ENCODE results near the gene COASY.

The COASY gene

DNA sequence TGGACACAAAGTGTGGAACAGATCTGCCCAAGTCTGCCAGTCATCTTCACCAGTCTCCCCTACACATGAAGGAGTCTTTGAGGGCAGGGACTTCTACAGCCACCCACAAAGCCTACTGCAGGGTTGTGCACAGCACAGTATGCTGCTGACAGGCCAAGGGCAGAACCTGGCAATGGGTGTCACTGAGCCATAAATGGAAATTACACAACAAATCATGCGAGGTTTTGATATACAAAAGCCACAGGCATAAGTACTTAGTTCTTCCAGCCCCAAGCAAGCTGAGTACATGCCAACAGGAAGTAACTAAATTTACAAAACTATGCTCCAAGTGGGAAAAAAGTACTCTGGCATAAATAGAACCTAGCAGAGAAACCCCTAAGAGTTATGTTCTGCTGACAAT lies 23.4 kb downstream of the COASY start:
- H3K36me3 ChIP-seq (ENCODE audit: insufficient read depth, low read depth, low read length) = peaks cover 82% of the 10 kb centered on the region
- no peaks in the 10 kb centered on the region for H3K27me3 ChIP-seq (ENCODE audit: insufficient read depth, low read length)
- H3K4me3 ChIP-seq (ENCODE audit: low read length) = no peak overlapping the region
- no peak overlapping the region for H3K9ac ChIP-seq (ENCODE audit: low read depth, low read length)
- H3K4me1 ChIP-seq (ENCODE audit: insufficient read depth, low read length) = no peaks in the 10 kb centered on the region
- H3K27ac ChIP-seq (ENCODE audit: low read length) = no peak overlapping the region
- no peaks in the 10 kb centered on the region for H3K9me3 ChIP-seq (ENCODE audit: insufficient read depth, low read depth, low read length)

DNA sequence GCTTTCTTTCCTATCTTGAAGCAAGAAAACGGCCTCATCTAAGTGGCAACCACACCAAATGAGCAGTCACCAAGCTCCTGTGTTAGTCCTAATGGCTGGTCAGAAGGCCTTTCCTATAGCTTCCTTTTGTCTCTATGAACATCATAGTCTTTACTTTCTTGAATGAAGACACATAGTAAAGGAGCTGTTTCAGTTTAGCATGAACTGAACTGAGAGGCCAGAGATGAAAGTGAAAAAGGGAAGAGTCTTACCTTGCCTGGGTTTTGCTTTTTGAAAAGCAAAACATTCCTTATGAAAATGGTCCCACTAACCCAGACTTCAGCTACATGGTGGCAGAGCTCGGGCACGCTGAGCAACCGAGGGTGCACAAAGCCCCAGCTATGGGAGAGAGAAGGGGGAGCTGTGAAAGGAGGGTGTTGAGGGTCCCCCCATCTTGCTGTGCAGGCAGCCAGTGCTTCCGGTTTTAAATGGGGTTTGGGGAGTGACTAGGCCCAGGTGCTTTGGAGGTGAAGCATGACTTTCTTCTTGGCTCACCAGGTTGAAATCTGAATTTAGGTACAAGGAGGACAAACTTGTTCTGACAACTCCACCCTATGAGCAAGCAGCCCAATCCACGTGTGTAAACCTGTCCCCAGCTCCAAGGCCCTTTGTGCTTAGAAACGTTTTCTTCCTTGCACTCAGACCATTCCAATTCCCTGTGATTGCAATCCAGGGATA lies 24.7 kb downstream of the COASY start:
- Histone ChIP-seq H3K9ac (ENCODE audit: low read depth, low read length) (no peak overlapping the region), H3K9me3 (ENCODE audit: insufficient read depth, low read depth, low read length) (no peaks in the 10 kb centered on the region), H3K27me3 (ENCODE audit: insufficient read depth, low read length) (no peaks in the 10 kb centered on the region), H3K4me3 (ENCODE audit: low read length) (no peak overlapping the region), H3K4me1 (ENCODE audit: insufficient read depth, low read length) (no peaks in the 10 kb centered on the region), H3K27ac (ENCODE audit: low read length) (no peak overlapping the region), H3K36me3 (ENCODE audit: insufficient read depth, low read depth, low read length) (peaks cover 83% of the 10 kb centered on the region)

DNA sequence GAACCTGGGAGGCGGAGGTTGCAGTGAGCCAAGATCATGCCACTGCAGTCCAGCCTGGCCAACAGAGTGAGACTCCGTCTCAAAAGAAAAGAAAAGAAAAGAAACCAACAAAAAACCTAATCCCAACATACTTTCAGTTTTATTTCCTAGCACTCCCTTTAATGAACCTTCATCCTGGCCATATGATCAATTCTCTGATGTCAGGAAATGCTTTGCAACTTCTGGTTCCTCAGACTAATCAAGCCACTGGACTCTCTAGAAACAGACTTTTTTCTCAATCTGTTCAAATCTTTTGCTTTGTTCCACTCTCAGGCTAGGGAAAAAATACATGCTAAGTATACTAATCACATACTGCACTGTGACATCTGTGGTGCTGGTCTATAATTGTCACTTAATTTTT lies 28.9 kb downstream of the COASY start:
- Histone ChIP-seq H3K9ac (ENCODE audit: low read depth, low read length) (no peak overlapping the region), H3K4me3 (ENCODE audit: low read length) (no peak overlapping the region), H3K4me1 (ENCODE audit: insufficient read depth, low read length) (no peaks in the 10 kb centered on the region), H3K9me3 (ENCODE audit: insufficient read depth, low read depth, low read length) (no peaks in the 10 kb centered on the region), H3K27ac (ENCODE audit: low read length) (no peak overlapping the region), H3K36me3 (ENCODE audit: insufficient read depth, low read depth, low read length) (peaks cover 43% of the 10 kb centered on the region), H3K27me3 (ENCODE audit: insufficient read depth, low read length) (no peaks in the 10 kb centered on the region)

DNA sequence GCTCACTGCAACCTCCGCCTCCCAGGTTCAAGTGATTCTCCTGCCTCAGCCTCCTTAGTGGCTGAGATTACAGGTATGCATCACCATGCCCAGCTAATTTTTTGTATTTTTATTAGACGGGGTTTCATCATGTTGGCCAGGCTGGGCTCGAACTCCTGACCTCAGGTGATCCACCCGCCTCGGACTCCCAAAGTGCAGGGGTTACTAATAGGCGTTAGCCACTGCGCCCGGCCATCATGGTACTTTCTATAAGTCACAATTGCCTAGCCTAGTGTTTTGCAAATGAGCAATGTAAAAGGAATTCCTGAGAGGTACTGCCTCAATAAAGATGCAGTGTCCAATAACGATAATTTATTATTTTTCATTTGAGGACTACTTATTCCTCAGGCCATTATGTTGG lies 29.5 kb downstream of the COASY start:
- H3K9me3 ChIP-seq (ENCODE audit: insufficient read depth, low read depth, low read length) = no peaks in the 10 kb centered on the region
- no peak overlapping the region for H3K27ac ChIP-seq (ENCODE audit: low read length)
- no peaks in the 10 kb centered on the region for H3K27me3 ChIP-seq (ENCODE audit: insufficient read depth, low read length)
- no peak overlapping the region for H3K4me3 ChIP-seq (ENCODE audit: low read length)
- no peak overlapping the region for H3K9ac ChIP-seq (ENCODE audit: low read depth, low read length)
- peaks cover 38% of the 10 kb centered on the region for H3K36me3 ChIP-seq (ENCODE audit: insufficient read depth, low read depth, low read length)
- H3K4me1 ChIP-seq (ENCODE audit: insufficient read depth, low read length) = no peaks in the 10 kb centered on the region

DNA sequence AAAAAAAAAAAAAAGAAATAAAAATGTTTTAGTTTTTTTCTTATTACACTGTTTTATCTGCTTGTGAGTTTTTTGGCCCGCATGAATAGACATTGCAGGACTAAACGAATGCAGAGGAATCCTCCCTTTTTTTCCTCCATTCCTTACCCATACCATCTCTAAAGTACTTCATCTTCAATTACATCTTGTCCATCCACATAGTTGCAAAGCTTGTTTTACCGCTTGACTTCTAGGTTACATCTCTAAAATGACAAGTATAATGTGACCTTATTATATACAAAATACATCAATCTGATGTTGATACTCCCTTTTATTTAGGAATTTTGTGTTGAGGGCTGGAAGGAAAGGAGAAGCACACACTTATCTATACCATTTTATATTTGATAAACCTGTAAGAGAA lies 34.4 kb downstream of the COASY start:
- H3K9ac ChIP-seq (ENCODE audit: low read depth, low read length) = no peak overlapping the region
- H3K27ac ChIP-seq (ENCODE audit: low read length) = no peak overlapping the region
- no peaks in the 10 kb centered on the region for H3K27me3 ChIP-seq (ENCODE audit: insufficient read depth, low read length)
- no peaks in the 10 kb centered on the region; the same call in 1 of the 2 replicates for H3K36me3 ChIP-seq (ENCODE audit: insufficient read depth, low read depth, low read length)
- no peak overlapping the region for H3K4me3 ChIP-seq (ENCODE audit: low read length)
- H3K4me1 ChIP-seq (ENCODE audit: insufficient read depth, low read length) = no peaks in the 10 kb centered on the region
- H3K9me3 ChIP-seq (ENCODE audit: insufficient read depth, low read depth, low read length) = no peaks in the 10 kb centered on the region

DNA sequence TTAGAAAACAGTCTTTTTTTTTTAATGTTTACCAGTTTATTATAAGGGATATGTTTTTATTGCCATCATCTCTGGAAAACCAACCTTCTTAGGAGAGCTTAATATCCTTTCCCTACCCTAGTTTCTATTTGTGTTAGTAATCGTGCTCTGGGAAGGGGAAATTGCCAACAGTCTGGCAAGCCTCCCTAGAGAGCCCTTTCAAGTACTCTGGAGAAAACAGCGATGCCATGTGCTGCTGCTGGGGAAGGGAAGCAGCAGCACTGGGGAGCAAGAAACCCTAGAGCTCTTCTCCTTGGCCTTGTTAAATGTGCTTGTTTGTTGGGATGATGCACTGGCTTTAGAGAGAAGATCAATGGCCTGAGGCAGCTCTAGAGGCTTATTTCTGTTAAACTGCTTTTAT lies 37.0 kb downstream of the COASY start:
- no peaks in the 10 kb centered on the region for H3K36me3 ChIP-seq (ENCODE audit: insufficient read depth, low read depth, low read length)
- no peak overlapping the region for H3K27ac ChIP-seq (ENCODE audit: low read length)
- no peak overlapping the region for H3K4me3 ChIP-seq (ENCODE audit: low read length)
- no peaks in the 10 kb centered on the region for H3K27me3 ChIP-seq (ENCODE audit: insufficient read depth, low read length)
- no peak overlapping the region for H3K9ac ChIP-seq (ENCODE audit: low read depth, low read length)
- no peaks in the 10 kb centered on the region for H3K4me1 ChIP-seq (ENCODE audit: insufficient read depth, low read length)
- no peaks in the 10 kb centered on the region for H3K9me3 ChIP-seq (ENCODE audit: insufficient read depth, low read depth, low read length)

DNA sequence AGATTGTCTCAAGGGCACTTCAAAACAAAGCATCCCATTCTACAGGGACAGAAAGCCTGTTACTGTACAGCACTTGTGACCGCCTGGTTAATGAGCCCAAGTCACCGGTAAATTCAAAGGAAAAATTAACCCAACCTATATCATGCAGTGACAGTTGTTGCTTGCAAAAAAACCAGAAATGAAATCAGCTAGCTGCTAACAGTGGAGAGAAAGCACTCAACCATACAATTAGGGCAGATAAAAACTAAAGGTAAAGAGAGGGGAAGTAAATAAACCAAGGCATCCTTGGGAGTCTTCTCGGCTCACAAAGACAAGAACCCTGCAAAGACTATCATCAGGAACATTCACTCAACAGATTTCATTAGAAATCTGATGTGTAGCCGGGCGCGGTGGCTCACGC lies 41.4 kb downstream of the COASY start:
- Histone ChIP-seq H3K9ac (ENCODE audit: low read depth, low read length) (no peak overlapping the region), H3K36me3 (ENCODE audit: insufficient read depth, low read depth, low read length) (no peaks in the 10 kb centered on the region), H3K27me3 (ENCODE audit: insufficient read depth, low read length) (no peaks in the 10 kb centered on the region), H3K9me3 (ENCODE audit: insufficient read depth, low read depth, low read length) (no peaks in the 10 kb centered on the region), H3K4me3 (ENCODE audit: low read length) (no peak overlapping the region), H3K27ac (ENCODE audit: low read length) (no peak overlapping the region), H3K4me1 (ENCODE audit: insufficient read depth, low read length) (peaks cover 5% of the 10 kb centered on the region; the same call in 1 of the 2 replicates)

DNA sequence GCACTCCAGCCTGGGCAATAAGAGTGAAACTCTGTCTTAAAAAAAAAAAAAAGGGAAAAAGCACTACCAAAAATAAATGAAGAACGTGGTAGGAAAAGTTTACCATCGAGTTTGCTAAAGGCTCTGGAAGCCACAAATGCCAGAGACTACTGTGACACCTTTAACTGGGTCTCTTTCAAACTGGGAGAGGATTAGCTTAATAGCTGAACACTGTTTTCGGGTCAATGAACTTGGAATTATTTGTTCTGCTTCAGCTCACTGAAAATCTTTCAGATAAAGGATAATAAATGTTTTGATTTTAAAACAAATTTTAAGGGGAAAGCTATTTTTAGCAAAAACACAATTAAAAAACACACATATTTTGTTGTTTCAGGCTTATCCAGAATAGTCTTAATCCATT lies 45.8 kb downstream of the COASY start:
- no peaks in the 10 kb centered on the region for H3K9me3 ChIP-seq (ENCODE audit: insufficient read depth, low read depth, low read length)
- peak overlapping the region; percentile 97 for H3K4me3 ChIP-seq (ENCODE audit: low read length)
- H3K4me1 ChIP-seq (ENCODE audit: insufficient read depth, low read length) = peaks cover 6% of the 10 kb centered on the region; the same call in 1 of the 2 replicates
- H3K9ac ChIP-seq (ENCODE audit: low read depth, low read length) = peak overlapping the region; percentile 91; the same call in 1 of the 2 replicates
- H3K27ac ChIP-seq (ENCODE audit: low read length) = no peak overlapping the region
- H3K27me3 ChIP-seq (ENCODE audit: insufficient read depth, low read length) = no peaks in the 10 kb centered on the region
- H3K36me3 ChIP-seq (ENCODE audit: insufficient read depth, low read depth, low read length) = peaks cover 15% of the 10 kb centered on the region

DNA sequence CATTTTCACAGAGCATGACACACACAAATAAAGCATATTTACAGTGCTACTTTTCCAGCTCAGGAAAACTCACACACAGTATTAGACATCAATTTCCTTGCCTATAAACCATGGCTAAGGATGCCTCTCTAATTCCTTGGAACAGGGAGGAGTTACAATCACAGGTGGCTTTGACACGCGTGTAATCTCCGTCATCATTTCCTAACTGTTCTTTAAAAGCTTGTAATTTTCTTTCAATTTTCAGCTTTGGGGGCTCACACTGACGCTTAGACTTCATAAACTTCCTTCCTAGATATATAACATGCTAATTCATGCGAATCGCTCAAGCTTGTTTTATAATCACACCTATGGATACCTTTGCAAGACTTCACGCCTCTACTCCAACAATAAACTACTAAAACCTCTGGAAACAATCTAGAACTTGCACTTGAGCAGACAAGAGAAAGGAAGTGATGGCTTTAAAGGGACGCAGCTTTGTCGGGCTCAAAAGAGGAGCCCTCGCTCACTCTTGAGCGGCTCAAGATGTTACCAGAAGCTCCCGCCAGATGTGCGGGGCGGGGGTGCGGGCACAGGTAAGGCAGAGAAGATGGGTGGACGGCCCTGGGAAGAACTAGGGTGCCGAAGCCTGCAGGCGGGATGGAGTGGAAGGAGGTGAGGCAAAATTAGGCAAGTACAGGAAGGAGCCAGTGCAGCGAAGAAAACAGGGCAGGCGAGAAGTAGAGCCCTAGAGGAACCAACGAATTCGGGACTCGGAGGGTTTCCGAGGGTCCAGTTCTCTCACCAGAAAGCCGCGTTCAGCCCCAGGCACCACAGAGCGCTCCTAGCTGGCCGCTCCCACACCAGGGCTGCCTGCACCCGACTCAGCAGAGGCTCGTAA lies 46.6 kb downstream of the COASY start:
- peaks cover 6% of the 10 kb centered on the region; the same call in 1 of the 2 replicates for H3K4me1 ChIP-seq (ENCODE audit: insufficient read depth, low read length)

DNA sequence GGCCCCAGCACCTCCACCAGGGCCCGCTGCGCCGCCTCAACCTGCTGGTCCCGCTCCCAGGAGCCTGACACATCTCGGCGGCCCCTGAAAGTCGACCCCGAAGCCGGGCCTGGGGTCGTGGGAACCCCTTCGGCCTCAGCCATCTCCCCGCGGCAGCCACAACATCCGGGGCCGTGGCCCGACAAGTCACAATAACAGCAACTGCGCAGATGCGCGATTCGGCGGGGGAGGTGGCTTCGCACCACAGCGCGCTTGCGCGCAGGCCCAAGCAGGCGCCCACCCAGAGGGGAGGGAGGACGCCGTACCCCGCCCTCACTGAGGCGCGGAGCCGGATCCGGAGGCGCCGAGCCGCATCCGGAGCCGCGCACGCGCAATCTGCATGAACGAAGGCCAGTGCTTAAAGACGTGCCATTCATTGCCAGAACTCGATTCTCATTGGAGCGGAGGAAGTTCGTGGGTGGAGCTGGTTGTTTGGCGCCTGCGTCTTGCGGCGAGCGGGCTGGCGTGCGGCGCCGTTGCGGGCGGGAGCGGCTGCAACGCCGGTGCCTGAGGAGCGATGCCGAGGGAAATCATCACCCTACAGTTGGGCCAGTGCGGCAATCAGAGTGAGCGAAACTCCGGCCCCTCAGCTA lies 47.4 kb downstream of the COASY start, which contains the start of the genes RETREG3 and TUBG1:
Gene RETREG3 (minus strand): TSS at position 193 of the 632 bp plus-strand sequence. CDS start 50 bp downstream, at position 143.
Gene TUBG1 (plus strand): TSS at position 502 of the 632 bp plus-strand sequence. CDS start 55 bp downstream, at position 557.
- Histone ChIP-seq H3K36me3 (ENCODE audit: insufficient read depth, low read depth, low read length) (peaks cover 29% of the 10 kb centered on the region), H3K9ac (ENCODE audit: low read depth, low read length) (peak within 1 kb of the TSS; percentile 98), H3K4me1 (ENCODE audit: insufficient read depth, low read length) (peaks cover 6% of the 10 kb centered on the region; the same call in 1 of the 2 replicates), H3K9me3 (ENCODE audit: insufficient read depth, low read depth, low read length) (no peaks in the 10 kb centered on the region), H3K4me3 (ENCODE audit: low read length) (peak within 1 kb of the TSS; percentile 97), H3K27me3 (ENCODE audit: insufficient read depth, low read length) (no peaks in the 10 kb centered on the region), H3K27ac (ENCODE audit: low read length) (peak within 1 kb of the TSS; percentile 68)

More for the DNA sequence above, 46.6 kb downstream of the COASY start:
- H3K27ac ChIP-seq (ENCODE audit: low read length) = no peak overlapping the region
- no peaks in the 10 kb centered on the region for H3K27me3 ChIP-seq (ENCODE audit: insufficient read depth, low read length)
- peak overlapping the region; percentile 97 for H3K4me3 ChIP-seq (ENCODE audit: low read length)
- peak overlapping the region; percentile 91 for H3K9ac ChIP-seq (ENCODE audit: low read depth, low read length)
- H3K36me3 ChIP-seq (ENCODE audit: insufficient read depth, low read depth, low read length) = peaks cover 22% of the 10 kb centered on the region
- H3K9me3 ChIP-seq (ENCODE audit: insufficient read depth, low read depth, low read length) = no peaks in the 10 kb centered on the region
